GM12864 (cell line): ENCODE results near the gene CTXND1.

Experiments
- DNase-seq: peaks from one replicate; pipeline ENCODE4 v3.0.0-alpha.2; 2011; ENCODE audit warnings: low read depth
- H3K4me3 ChIP-seq: 2 replicates; pipeline ENCODE4 v1.5.1; 2011; ENCODE audit warnings: mild to moderate bottlenecking, low read depth, low read length, control low read depth
- CTCF ChIP-seq: IDR thresholded peaks from 2 replicates; pipeline ENCODE4 v1.5.1; 2011; ENCODE audit warnings: low read depth, mild to moderate bottlenecking, moderate library complexity, low read length, control low read depth, inconsistent platforms; ENCODE audit errors: missing control alignments

The CTXND1 gene

GRCh38 chr15:80231371-80231770, 20.6 kb downstream of the CTXND1 start:
- H3K4me3 ChIP-seq, result no peak overlapping the region
- no peak for TF ChIP-seq CTCF
- no peak for DNase-seq

- H3K4me3 ChIP-seq, result no peak overlapping the region
- DNase-seq, result no peak
- TF ChIP-seq CTCF, result no peak
These were observed 22.9 kb downstream of the CTXND1 start for GRCh38 chr15:80228959-80229610.

GRCh38 chr15:80219955-80220354, 32.1 kb downstream of the CTXND1 start:
- DNase-seq, result no peak
- no peak overlapping the region for H3K4me3 ChIP-seq
- no peak for TF ChIP-seq CTCF

GRCh38 chr15:80217327-80217900, 34.6 kb downstream of the CTXND1 start:
- no peak for DNase-seq
- no peak overlapping the region for H3K4me3 ChIP-seq
- no peak for TF ChIP-seq CTCF

GRCh38 chr15:80216911-80217310, 35.1 kb downstream of the CTXND1 start:
- no peak overlapping the region for H3K4me3 ChIP-seq
- TF ChIP-seq CTCF, result no peak
- no peak for DNase-seq

- no peak for DNase-seq
- TF ChIP-seq CTCF, result no peak
- H3K4me3 ChIP-seq, result no peak overlapping the region
These were observed 35.9 kb downstream of the CTXND1 start for GRCh38 chr15:80216141-80216540.

- TF ChIP-seq CTCF, result no peak
- no peak overlapping the region for H3K4me3 ChIP-seq
- no peak for DNase-seq
These were observed 37.1 kb downstream of the CTXND1 start for GRCh38 chr15:80214910-80215309.
